Gastroesophageal sphincter (tissue), 3 donors: ENCODE measurements around the gene MT1M.

Experiments used
- EP300 ChIP-seq: sonication (generic); formaldehyde crosslinking; IDR thresholded peaks from one replicate; pipeline ENCODE4 v1.6.1; 2017; ENCODE audit warnings: antibody characterized with exemption, mild to moderate bottlenecking
- TF ChIP-seq, protein P1 (sequence below), 4 experiments: fragments of 200-600 bp in 2 of 4; fragments of 450-650 bp in 2 of 4; sonication (generic) in 1 of 4; IDR thresholded peaks; one replicate each; pipeline ENCODE4 v1.5.1; 2017 to 2019; ENCODE audit warnings: antibody characterized with exemption in 4 of 4, mild to moderate bottlenecking in 2 of 4, moderate library complexity in 2 of 4

DNA sequence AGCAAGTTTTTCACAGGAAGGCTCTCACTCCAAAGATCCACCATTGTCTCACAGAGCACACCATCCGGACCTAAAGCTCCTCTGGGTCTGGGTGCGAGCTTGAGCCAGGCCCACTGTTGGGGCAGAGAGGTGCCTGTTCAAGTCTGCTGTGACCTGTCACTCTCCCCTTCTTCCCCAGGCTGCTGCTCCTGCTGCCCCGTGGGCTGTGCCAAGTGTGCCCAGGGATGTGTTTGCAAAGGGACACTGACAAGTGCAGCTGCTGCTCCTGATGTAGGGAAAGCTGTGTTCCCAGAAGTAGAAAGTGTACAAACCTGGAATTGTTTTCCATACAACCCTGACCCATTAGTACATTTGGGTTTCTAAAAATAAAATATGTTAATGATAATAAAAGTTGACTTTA is 45.0 kb downstream of the MT1M start:
- TF ChIP-seq, protein P1, sequence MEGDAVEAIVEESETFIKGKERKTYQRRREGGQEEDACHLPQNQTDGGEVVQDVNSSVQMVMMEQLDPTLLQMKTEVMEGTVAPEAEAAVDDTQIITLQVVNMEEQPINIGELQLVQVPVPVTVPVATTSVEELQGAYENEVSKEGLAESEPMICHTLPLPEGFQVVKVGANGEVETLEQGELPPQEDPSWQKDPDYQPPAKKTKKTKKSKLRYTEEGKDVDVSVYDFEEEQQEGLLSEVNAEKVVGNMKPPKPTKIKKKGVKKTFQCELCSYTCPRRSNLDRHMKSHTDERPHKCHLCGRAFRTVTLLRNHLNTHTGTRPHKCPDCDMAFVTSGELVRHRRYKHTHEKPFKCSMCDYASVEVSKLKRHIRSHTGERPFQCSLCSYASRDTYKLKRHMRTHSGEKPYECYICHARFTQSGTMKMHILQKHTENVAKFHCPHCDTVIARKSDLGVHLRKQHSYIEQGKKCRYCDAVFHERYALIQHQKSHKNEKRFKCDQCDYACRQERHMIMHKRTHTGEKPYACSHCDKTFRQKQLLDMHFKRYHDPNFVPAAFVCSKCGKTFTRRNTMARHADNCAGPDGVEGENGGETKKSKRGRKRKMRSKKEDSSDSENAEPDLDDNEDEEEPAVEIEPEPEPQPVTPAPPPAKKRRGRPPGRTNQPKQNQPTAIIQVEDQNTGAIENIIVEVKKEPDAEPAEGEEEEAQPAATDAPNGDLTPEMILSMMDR (IDR thresholded peaks at IDR 0.05): no peak
- no peak for TF ChIP-seq EP300
